ENCODE data around the gene CLDN5.

CLDN5 gene

DNA sequence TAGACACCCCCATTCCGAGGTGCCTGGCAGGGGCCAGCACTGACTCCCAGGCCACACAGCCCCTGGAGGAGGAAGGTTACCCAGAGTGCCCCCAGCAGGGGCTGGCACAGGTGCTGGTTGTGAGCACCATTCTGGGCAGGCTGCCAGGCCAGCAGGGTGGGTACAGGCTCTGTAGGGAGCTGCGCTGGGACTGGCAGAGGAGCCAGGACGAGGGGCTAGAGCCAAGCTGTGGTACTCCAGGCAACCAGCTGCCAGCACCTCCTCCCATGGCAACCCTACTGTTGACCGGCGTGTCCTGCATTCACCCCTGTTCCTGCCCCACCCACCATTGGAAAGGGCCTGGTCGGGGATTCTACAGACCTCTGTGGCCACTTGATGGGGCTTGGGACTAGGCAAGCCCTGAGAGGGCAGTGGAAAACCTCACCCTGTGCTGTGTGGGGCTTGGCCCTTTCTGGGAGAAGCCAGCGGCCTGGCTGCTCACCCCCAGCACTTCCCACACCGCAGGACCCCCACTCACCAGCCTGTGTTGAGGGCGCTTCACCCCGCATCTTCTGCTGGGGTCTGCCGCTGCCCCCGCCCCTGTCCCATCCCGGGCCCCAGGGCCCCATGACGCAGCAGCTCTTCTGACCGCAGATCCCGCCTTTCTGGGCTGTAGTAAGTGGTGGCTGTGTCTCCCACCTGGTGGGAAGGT, 1.9 kb downstream of the CLDN5 start:
- DNase-seq (ENCODE audit: low read depth, low spot score) = no peak

- no peak for DNase-seq (ENCODE audit: low read depth, low spot score)
These were observed 3.5 kb downstream of the CLDN5 start for GRCh38 chr22:19520566-19521305.

GRCh38 chr22:19520007-19520406, 4.2 kb downstream of the CLDN5 start:
- no peak for DNase-seq (ENCODE audit: low read depth, low spot score)

DNA sequence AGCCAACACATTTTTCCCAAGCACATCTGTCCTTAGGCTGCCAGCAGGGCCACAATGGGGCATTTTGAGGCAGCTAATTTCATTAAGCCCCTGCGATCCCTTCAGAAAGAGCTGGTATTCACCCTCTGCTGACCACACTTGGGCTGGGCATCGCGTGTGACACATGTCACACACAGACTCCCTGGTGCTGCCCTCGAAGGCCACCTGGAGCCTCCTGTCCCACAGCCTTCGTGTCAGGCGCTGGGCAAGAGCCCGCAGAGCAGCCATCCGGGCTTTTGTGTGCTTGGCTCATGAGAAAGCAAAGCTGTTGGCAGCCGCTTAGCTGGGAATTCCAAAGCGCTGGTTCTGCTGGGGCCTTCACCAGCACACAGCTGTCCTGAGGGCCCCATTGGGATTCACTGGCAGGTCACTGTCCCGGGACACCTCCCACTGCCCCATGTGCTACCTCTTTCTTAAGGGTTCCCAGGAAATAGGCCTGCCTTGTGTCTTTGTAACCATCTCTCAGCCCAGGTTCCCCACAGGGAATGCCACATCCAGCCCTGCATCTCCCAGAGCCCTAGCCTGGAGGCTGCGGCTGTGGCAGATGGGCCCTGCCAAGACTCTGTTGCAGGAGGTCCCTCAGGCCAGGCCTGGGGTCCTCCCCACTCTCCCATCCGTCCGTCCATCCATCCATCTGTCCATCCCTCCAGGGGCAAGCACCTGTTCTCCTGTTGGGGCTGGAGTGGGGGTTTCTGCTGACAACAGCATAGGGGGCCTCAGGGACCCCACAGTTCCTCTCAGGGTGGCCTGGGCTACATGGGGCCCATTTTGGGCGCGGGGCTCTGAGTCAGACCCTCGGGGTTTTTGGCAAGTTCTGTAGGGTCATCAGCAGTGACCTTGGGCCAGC, 4.9 kb downstream of the CLDN5 start:
- no peak for DNase-seq (ENCODE audit: low read depth, low spot score)

GRCh38 chr22:19518635-19519034, 5.6 kb downstream of the CLDN5 start:
- DNase-seq (ENCODE audit: low read depth, low spot score) = no peak

DNA sequence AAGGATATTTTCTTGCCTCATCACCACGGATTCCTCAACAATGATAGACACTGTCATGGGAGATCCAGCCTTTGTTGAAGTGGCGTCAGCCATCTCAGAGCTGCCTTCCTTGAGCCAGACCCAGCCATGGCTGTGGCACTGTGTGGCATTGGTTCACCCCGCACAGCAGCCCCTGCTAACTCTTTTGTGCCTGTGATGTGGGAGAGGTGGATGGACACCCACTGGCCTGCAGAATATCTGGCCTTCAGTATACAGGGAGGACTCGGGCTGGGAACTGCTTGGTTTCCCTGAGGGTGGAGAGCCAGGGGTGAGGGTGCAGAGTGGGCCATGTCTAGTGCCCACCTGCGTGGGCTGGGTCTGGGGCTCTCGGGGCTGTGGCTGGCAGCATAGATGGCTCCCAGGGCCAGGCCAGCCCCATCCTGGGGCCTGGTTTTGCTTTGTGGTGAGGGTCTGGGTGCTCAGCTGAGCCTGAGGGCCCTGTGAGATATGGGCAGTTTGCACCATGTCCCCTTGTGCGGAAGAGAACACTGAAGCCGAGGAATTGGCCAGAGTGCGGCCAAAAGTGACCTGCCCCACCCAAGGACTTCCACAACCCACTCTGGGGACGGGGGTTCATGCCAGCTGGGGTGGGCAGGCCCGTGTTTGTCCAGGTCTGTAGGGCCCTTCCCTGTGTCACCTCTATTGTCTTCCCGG, 6.1 kb downstream of the CLDN5 start:
- DNase-seq (ENCODE audit: low read depth, low spot score) = no peak

DNA sequence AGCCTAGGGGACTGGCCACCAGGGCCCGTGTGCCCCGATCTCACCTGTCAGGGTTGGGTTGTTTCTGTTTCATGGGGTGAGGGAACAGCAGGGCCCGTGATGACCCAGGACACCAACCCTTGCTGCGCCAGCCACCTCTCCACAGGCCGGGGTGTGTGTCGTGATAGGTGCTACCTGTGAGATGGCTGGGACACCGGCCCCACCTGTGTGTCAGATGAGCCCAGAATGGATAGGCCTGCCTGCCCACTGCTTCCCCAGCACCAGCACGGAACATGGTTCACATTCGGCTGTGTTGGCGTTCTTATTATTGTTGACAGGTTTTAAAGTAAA, 7.1 kb downstream of the CLDN5 start:
- DNase-seq (ENCODE audit: low read depth, low spot score) = no peak

DNA sequence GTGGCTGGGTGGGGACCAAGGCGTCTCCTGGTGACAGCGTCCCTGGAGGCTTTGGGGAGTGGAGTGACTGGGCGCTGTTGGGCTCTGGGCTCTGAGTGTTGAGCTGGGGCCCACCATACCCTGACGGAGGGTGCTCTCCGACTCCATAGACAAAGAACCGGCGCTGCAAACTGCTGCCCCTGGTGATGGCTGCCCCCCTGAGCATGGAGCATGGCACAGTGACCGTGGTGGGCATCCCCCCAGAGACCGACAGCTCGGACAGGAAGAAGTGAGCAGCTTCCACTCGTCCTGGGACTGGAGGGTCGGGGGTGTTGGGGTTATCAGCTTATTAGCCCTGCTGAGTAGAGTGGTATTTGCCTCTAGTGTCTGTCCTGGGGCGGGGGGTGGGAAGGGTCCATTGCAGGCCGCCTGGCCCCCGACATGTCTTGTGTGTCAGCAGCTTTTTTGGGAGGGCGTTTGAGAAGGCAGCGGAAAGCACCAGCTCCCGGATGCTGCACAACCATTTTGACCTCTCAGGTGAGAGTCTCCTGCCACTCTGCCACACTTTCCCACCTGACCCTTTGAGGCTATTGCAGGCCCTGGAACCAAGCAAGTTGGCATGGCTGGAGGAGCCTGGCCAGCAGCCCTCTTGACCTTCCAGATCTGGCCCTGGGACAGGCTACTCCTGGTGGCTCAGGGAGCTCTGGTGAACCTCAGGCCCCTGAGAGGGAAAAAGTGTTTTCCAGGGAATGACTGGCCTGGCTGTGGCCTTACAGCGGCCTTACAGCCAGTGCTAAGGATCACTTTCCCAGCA, 7.6 kb downstream of the CLDN5 start:
- DNase-seq (ENCODE audit: low read depth, low spot score) = no peak

GRCh38 chr22:19515654-19516377, 8.4 kb downstream of the CLDN5 start:
- DNase-seq (ENCODE audit: low read depth, low spot score) = no peak

DNA sequence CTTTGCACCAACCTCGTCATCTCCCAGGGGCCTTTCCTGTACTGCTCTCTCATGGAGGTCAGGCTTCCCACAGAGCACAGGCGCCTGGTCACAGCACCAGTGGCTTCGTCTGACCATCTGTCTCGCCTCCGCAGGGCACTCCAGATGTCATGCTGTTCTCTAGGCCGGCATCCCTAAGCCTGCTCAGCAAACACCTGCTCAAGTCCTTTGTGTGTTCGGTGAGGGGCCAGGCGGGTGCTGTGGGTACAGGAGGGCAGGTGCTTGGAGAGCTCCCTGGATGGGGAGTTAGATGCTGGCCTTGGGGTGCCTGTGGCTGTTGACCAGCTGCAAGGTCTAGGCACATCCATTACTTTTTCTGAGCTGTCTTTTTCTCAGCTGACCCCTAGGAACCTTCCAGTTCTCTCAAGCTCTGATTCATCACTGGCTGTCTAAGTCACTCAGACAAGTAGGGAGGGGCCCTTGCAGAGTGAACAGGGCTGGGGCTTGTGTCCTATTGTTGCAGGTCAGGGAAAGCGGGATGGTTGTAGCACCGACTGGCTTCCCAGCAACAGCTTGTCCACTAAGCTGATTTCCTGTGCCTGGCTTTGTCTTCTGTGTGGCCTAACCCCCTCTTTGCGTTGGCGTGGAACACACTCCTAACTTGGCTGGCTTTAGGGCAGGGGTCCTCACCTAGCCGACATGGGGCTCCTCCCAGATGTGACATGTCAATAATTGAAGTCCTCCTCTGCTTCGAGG, 9.2 kb downstream of the CLDN5 start:
- no peak for DNase-seq (ENCODE audit: low read depth, low spot score)

GRCh38 chr22:19513823-19514222, 10.4 kb downstream of the CLDN5 start:
- no peak for DNase-seq (ENCODE audit: low read depth, low spot score)

DNA sequence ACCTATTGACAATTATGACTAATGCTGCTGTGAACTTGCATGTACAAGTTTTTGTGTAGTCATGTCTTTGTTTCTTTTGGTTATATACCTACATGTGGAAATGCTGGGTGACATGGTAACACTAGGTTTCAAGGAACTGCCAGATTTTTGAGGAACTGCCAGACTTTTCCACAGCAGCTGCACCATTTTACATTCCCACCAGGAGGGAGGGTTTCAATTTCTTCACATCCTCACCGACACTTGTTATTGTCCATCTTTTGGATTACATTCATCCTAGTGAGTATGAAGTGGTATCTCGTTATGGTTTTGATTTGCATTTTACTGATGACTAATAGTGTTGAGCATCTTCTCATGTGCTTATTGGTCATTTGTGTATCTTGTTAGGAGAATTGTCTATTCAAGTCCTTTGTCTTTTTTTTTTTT, 13.3 kb downstream of the CLDN5 start:
- DNase-seq (ENCODE audit: low read depth, low spot score) = no peak

GRCh38 chr22:19509923-19510322, 14.3 kb downstream of the CLDN5 start:
- DNase-seq (ENCODE audit: low read depth, low spot score) = no peak

- no peak for DNase-seq (ENCODE audit: low read depth, low spot score)
These were observed 15.0 kb downstream of the CLDN5 start for GRCh38 chr22:19509191-19509590.

- no peak for DNase-seq (ENCODE audit: low read depth, low spot score)
These were observed 16.0 kb downstream of the CLDN5 start for GRCh38 chr22:19508024-19508776.

- DNase-seq (ENCODE audit: low read depth, low spot score) = no peak
These were observed 16.7 kb downstream of the CLDN5 start for GRCh38 chr22:19507534-19507861.

DNA sequence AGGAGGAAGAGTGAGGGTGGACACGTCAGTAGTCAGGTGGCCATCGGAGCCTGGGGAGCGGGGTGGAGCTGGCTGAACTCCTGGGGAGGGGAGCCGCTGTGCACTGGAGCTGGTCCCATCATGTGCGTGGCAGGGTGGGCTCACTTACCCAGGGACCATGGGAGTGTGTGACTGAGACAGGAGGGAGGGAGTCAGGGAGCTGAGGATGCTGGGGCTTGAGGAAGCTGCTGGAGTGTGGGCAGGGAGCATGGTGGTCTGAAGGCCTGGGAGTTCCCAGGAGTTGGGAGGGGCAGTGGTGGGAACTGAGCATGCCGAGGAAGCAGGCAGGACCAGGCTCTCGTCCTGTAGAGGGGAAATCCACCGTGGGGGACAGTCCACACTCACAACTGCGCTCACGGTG, 18.0 kb downstream of the CLDN5 start:
- DNase-seq (ENCODE audit: low read depth, low spot score) = no peak

DNA sequence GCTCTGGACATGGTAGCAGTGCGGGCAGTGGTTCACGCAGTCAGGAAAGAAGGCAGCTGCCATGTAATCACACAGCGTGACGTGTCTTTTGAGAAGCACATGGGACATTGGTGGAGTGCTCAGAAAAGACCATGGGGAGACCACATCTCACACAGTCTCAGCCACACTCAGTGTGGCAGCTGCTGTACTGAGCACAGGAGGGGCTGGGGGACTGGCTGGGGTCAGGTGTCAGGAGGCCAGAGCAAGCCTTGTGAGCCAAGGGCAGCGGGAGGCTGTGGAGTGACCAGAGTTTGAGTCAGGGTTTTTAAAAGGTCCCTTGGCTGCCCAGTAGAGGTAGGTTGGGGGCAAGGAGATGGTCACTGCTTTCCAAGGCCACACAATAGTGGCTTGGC, 18.5 kb downstream of the CLDN5 start:
- DNase-seq (ENCODE audit: low read depth, low spot score) = no peak
